ENCODE results near the gene ZSWIM2.
"Not testable (repeated sequence)": the region's sequence is repeated elsewhere in the genome, so short reads cannot be mapped to it uniquely, and the experiment has no call there.

GRCh38 chr2:186896220-186896619, 47.2 kb upstream of the ZSWIM2 start:
- TF ChIP-seq CTCF, POLR2A (IDR thresholded peaks at IDR 0.05): not testable (repeated sequence)
